GM12875 (cell line): ENCODE data around the gene CCL3.
"Not testable (repeated sequence)": the region's sequence is repeated elsewhere in the genome, so short reads cannot be mapped to it uniquely, and the experiment has no call there.

Source experiments
- H3K4me3 ChIP-seq: one replicate; pipeline ENCODE4 v1.5.1; 2011; ENCODE audit warnings: low read depth, low read length, control low read depth
- CTCF ChIP-seq: IDR thresholded peaks from 2 replicates; pipeline ENCODE4 v1.5.1; 2011; ENCODE audit warnings: low read depth, mild to moderate bottlenecking, control low read depth, inconsistent platforms, low read length, moderate library complexity, borderline replicate concordance; ENCODE audit not compliant: insufficient read depth

The CCL3 gene

GRCh38 chr17:36095992-36096391 lies 6.0 kb upstream of the CCL3 start:
- no peak overlapping the region for H3K4me3 ChIP-seq
- TF ChIP-seq CTCF: no peak

GRCh38 chr17:36094746-36095145 lies 4.8 kb upstream of the CCL3 start:
- TF ChIP-seq CTCF: no peak
- no peak overlapping the region for H3K4me3 ChIP-seq

GRCh38 chr17:36094232-36094631 lies 4.3 kb upstream of the CCL3 start:
- no peak overlapping the region for H3K4me3 ChIP-seq
- TF ChIP-seq CTCF: no peak

- H3K4me3 ChIP-seq: not testable (repeated sequence)
Measured at GRCh38 chr17:36092715-36093114, 2.8 kb upstream of the CCL3 start.

- no peak for TF ChIP-seq CTCF
- no peak overlapping the region for H3K4me3 ChIP-seq
Measured at GRCh38 chr17:36092230-36092629, 2.3 kb upstream of the CCL3 start.

GRCh38 chr17:36089339-36089865 lies 541 bp downstream of the CCL3 start:
- H3K4me3 ChIP-seq: peak overlapping the region; percentile 62
- TF ChIP-seq CTCF: no peak

GRCh38 chr17:36088670-36089338 lies 1.1 kb downstream of the CCL3 start:
- TF ChIP-seq CTCF: no peak
- H3K4me3 ChIP-seq: peak overlapping the region; percentile 62

GRCh38 chr17:36087897-36088572 lies 1.9 kb downstream of the CCL3 start:
- not testable (repeated sequence) for H3K4me3 ChIP-seq

GRCh38 chr17:36087471-36087870 lies 2.5 kb downstream of the CCL3 start:
- H3K4me3 ChIP-seq: not testable (repeated sequence)
